Islet precursor cell (in vitro differentiated cells): Measurements from ENCODE around the gene PIH1D2.
"Not testable (repeated sequence)": the region's sequence is repeated elsewhere in the genome, so short reads cannot be mapped to it uniquely, and the experiment has no call there.

ENCODE experiments used
- DNase-seq: peaks from one replicate; pipeline ENCODE4 v3.0.0-alpha.2; 2018

The PIH1D2 gene

DNA sequence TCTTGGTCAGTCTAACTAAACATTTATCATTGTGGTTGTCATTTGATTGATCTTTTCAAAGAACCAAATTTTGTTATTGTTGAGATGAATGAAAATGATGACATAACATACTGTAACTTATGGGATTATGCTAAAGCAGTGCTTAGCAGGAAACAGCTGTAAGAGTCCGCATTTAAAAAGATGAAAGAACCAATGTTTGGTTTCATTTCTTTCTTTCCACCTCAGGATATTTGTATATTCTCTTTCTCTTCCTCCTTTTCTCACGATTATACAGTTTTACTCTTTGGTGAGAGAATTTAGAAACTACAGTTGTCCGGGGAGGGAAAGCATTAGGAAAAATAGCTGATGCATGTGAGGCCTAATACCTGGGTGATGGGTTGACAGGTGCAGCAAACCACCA is 23.1 kb downstream of the PIH1D2 start:
- no peak for DNase-seq

DNA sequence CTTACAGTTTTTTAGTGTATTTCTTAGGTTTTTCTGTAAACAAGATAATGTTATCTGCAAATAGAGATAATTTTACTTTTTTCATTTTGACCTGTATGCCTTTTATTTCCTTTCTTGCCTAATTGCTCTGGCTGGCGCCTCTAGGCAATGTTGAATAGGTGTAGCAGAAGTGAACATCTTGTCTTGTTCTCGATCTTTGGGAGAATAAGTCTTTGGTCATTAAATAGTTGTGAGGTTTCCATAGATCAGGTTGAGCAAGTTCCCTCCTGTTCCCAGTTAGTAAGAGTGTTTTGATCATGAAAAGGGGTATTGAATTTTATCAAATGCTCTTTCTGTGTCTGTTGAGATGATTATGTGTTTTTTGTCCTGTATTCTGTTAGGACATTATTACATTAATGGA is 24.0 kb downstream of the PIH1D2 start:
- DNase-seq = no peak

DNA sequence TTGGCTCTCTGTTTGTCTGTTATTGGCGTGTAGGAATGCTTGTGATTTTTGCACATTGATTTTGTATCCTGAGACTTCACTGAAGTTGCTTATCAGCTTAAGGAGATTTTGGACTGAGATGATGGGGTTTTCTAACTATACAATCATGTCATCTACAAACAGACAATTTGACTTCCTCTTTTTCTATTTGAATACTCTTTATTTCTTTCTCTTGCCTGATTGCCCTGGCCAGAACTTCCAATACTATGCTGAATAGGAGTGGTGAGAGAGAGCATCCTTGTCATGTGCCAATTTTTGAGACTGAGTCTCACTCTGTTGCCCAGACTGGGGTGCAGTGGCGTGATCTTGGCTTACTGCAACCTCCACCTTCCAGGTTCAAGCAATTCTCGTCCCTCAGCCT is 25.6 kb downstream of the PIH1D2 start:
- not testable (repeated sequence) for DNase-seq

DNA sequence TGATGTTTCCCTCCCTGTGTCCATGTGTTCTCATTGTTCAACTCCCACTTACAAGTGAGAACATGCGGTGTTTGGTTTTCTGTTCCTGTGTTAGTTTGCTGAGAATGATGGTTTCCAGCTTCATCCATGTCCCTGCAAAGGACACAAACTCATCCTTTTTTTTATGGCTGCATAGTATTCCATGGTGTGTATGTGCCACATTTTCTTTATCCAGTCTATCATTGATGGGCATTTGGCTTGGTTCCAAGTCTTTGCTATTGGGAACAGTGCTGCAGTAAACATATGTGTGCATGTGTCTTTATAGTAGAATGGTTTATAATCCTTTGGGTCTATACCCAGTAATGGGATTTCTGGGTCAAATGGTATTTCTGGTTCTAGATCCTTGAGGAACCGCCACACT is 27.2 kb downstream of the PIH1D2 start:
- not testable (repeated sequence) for DNase-seq

DNA sequence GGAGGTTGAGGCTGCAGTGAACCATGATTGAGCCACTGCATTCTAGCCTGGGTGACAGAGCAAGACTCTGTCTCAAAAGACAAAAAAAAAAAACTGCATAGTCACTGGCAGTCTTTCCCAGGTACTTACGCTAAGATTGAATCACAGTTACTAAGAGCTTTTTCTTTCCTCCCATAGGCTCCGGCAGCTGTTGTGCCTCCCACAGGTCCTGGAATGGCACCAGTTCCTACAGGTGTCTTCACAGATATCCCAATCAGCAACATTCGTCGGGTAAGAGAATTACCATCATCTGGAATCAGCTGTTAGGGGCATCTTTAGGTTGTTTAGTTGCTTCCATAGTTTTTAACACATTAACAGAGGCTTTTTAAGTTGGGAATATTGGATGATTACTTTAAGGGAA is 28.9 kb downstream of the PIH1D2 start:
- no peak for DNase-seq

DNA sequence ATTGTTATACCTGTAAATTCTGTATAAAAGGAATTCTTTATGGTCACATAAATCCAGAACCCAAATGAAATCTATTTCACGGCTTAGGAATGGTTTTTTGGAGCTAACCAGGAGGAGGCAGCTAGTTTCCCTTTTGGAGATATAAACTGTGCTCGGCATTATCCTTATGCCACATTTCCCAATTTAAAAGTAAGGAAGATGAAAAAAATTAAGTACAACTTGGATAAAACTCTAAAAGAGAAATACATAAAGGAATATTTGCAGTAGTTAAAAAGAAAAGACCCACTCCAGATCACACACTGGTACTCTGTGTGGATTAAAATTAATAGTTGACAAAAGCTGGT is 30.9 kb downstream of the PIH1D2 start:
- no peak for DNase-seq

DNA sequence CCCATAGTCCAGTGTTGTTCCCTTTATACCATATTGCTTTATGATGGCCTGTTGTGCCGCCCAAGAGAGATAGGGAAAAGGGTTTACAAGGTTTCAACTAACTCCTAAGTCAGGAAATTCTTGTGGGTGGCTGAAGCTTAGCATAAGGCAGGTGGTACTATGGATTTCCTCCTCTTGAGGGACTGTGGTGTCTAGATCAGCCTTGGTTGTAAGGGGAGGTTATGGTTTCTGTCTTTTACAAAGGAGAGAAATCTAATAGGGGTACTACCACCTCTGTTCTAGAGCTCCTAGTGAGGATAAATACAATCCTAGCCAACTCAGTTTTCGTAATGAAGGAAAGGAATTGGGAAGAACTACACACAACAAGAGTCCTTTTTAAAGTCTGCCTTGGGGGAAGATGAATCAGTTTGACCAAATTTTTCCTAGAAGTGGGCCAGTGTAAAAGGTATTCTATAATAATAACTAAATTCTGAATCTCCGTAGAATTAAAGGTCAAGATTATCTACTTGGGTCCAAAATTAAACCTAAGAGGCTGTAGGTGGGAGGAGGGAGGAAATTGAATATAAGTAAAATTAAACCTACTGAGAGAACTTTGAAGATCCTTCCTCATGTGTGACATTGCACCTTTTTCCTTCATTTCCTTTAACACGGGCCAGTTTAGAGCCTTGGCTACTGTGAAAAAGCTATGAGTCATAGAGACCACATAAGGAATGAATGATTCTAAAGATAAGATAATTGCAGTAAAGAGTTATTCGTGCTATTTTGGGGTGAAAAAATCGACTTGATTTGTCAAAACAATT is 31.5 kb downstream of the PIH1D2 start:
- DNase-seq = no peak

DNA sequence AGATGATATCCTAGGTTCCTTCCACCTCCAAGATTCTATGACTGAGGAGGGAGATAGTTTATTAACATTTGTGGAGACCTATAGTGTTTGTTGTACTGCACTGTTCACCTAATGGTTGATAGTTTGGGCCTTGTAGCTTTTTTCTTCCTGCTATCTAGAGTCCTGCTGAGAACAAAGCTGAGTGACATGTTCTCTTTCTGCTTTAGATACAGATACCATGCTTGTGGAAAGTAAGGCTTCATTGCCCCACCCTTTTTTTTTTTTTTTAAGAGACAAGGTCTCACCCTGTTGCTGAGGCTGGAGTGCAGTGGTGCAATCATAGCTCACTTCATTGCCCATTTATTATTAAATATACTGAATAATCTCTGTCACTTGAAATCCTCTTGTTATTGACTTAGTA is 36.3 kb downstream of the PIH1D2 start:
- DNase-seq = no peak

DNA sequence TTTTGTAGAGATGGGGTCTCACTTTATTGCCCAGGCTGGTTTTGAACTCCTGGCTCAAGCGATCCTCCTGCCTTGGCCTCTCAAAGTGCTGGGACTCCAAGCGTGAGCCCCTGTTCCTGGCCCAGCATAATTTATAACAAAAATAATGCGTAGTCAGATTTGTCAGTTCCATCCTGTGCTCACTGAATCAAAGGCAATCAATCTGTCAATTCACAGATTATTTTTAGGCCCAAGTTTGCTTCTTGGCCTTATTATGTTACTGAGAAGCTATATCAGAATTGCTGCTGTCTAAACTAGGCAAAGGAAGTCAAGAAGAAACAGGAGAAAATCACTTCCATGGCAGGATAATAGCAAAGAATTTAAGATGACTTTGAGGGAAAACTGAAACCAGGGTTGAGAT is 39.9 kb downstream of the PIH1D2 start:
- no peak for DNase-seq

DNA sequence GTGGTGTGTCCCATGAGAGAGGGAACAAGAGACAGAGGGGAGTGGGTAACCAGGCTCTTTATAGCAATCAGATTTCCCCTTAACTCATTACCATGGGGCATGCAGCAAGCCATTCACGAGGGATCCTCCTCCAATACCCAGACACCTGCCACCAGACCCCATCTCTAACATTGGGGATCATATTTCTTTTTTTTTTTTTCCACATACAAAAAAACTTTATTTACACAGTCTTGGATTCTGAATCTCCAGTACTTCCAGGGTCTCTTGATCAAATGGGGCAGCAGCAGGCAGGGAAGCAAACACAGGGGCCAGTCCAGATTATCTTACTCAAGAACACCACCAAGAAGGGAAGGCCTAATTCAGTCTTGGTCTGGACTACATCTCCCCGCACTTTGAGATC is 44.4 kb downstream of the PIH1D2 start:
- no peak for DNase-seq

DNA sequence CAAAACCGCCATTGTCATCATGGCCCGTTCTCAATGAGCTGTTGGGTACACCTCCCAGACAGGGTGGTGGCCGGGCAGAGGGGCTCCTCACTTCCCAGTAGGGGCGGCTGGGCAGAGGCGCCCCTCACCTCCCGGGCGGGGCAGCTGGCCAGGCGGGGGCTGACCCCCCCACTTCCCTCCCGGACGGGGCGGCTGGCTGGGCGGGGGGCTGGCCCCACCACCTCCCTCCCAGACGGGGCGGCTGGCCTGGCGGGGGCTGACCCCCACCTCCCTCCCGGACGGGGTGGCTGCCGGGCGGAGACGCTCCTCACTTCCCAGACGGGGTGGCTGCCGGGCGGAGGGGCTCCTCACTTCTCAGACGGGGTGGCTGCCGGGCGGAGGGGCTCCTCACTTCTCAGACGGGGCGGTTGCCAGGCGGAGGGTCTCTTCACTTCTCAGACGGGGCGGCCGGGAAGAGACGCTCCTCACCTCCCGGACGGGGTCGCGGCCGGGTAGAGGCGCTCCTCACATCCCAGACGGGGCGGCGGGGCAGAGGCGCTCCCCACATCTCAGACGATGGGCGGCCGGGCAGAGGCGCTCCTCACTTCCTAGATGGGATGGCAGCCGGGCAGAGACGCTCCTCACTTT is 46.9 kb downstream of the PIH1D2 start:
- not testable (repeated sequence) for DNase-seq

DNA sequence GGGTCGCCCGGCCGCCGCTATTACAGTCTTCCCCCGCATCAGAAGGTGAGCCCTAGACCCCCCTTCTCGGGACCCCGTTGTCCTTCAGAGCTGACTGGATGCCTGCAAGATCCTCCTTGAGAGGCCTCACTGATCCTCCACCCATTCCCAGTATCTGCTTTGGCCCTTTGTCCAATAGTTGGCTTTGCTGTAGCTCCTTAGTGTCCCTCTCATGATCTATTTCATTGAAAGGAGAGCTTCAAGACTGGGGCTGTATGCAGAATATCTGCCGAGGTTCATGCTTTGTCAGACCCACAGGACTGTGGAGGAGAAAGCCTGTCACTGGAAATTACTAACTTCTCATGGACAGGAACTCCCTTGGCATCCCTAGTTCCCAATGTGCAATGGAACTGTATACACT is 48.1 kb downstream of the PIH1D2 start:
- no peak for DNase-seq

DNA sequence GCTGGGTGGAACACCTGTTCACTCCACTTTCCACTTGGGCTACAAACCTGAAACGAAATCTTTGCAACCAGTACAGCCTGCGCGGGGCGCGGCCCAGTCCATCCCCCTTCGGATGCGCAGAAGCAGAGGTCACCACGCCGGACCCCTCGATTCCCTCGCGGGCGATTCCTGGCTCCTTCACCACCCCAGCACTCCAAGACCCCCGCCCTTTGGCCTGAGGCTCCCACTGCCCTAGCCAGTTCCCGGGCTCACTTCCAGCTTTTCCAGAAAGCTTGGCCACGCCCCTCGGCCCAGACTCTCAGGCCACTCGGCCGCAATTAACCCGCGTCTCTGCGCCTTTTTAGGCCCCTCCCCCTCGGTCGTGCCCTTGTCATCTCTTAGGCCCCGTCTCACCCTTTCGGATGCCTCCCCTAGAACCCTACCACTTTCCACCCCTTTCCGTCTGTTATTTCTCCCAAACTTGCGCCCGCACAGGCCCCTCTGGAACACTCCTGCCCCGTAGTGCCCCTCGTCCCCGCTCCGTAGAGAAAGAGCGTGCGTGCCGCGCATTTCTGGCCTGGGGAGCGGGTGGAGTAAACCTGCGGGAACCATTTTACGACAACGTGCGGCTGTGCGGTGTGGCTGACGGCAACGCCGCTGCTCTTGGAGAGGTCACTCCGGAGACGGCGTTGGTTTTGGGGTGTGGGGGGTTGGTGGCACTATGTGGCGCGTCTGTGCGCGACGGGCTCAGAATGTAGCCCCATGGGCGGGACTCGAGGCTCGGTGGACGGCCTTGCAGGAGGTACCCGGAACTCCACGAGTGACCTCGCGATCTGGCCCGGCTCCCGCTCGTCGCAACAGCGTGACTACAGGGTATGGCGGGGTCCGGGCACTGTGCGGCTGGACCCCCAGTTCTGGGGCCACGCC is 48.8 kb downstream of the PIH1D2 start, which contains the start of gene DLAT:
DLAT (plus strand) TSS at position 636 of the 906 bp plus-strand sequence; CDS start at position 701, 65 bp downstream.
- DNase-seq = peak; percentile 98

DNA sequence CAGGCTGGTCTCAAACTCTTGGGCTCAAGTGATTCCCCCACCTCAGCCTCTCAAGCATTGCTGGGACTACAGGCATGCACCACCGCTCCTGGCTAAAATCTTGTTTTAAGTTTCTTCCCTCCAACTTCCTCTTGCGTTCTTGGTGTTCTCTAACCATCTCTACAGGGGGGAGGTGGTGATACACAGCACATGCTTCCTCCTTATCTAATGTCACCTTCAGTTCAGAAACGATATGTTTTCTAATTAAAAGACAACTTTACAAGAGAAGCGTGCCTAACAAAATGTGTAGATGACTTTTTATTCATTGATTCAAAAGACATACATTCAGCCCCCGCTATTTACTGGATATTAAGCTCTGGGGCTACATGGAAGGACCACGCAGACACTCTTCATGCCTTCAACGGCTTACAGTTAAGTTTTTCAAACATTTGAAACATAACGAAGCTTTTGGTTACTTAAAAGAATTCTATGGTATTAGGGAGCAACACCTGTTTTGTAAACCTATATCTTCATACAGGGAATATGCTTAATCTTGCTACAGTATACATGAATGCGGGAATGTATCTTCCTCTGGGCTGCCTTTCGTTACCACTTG is 49.5 kb downstream of the PIH1D2 start:
- DNase-seq = no peak

DNA sequence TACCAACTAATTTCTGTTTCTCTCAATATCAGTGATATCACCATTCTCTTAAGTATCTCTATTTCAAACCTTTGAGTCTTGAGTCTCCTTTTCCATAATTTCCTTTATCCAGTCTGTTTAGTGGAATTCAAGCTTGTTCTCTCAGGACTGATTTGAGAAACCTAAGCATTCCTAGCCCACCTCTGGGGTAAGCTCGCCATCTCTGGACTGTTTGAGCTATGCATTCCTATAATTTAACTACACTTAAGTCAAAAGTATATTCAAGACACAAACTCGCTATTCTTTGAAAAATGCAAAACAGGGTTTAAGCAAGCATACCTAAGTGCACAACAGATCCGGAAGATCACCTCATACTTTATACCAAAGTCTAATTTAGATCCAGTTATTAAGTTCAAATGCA is 50.7 kb downstream of the PIH1D2 start:
- no peak for DNase-seq

DNA sequence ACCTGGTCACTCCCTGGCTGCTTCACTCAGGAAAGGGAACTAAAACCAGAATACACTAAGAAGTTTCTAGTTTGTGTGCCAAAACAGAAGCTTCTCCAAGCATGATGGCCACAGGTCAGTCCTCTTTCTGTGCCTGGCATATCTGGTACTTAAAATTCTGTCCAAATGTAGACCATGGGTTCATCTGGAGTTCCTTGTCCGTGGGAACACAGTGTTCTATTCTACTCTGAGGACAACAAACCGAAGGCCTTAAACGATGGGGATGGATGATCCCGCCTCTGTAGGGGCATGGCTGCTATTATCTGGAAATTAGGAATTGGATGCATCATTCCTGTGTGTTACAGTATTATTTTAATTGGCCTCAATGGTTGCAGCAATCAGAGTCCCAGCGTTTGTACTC is 54.8 kb downstream of the PIH1D2 start:
- DNase-seq = no peak
